ENCODE data around the gene NF1.

Gene NF1

GRCh38 chr17:31307640-31308039, 212.9 kb downstream of the NF1 start:
- Histone ChIP-seq H2AFZ (ENCODE audit: low read length) (no peak overlapping the region), H3K36me3 (replicated peaks; ENCODE audit: insufficient read depth, low read length) (peaks cover 19% of the 10 kb centered on the region), H3K9ac (ENCODE audit: low read length) (no peak overlapping the region)

GRCh38 chr17:31308372-31309334, 213.9 kb downstream of the NF1 start:
- TF ChIP-seq EZH2phosphoT487 (IDR thresholded peaks at IDR 0.05; ENCODE audit: low read length), result no peak
- no peak for TF ChIP-seq EZH2 (optimal IDR thresholded peaks at IDR 0.05; ENCODE audit: low read depth, low read length)
- TF ChIP-seq, protein P1, sequence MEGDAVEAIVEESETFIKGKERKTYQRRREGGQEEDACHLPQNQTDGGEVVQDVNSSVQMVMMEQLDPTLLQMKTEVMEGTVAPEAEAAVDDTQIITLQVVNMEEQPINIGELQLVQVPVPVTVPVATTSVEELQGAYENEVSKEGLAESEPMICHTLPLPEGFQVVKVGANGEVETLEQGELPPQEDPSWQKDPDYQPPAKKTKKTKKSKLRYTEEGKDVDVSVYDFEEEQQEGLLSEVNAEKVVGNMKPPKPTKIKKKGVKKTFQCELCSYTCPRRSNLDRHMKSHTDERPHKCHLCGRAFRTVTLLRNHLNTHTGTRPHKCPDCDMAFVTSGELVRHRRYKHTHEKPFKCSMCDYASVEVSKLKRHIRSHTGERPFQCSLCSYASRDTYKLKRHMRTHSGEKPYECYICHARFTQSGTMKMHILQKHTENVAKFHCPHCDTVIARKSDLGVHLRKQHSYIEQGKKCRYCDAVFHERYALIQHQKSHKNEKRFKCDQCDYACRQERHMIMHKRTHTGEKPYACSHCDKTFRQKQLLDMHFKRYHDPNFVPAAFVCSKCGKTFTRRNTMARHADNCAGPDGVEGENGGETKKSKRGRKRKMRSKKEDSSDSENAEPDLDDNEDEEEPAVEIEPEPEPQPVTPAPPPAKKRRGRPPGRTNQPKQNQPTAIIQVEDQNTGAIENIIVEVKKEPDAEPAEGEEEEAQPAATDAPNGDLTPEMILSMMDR (IDR thresholded peaks at IDR 0.05; ENCODE audit: low read length), result no peak
- no peak for DNase-seq
- peak overlapping the region; percentile 94 for H3K4me2 ChIP-seq (ENCODE audit: low read depth, low read length)

More at GRCh38 chr17:31307640-31308039, 212.9 kb downstream of the NF1 start:
- Histone ChIP-seq H3K4me3 (ENCODE audit: low read length) (no peak overlapping the region), H4K20me1 (ENCODE audit: insufficient read depth, low read length) (no peaks in the 10 kb centered on the region), H3K9me3 (replicated peaks; ENCODE audit: insufficient read depth, low read length) (no peaks in the 10 kb centered on the region), H3K79me2 (ENCODE audit: low read length) (peaks cover 95% of the 10 kb centered on the region), H3K27ac (ENCODE audit: low read length) (no peak overlapping the region), H3F3A (ENCODE audit: insufficient read depth, low read length) (peaks cover 27% of the 10 kb centered on the region), H3K27me3 (replicated peaks; ENCODE audit: insufficient read depth, low read length) (no peaks in the 10 kb centered on the region), H3K4me1 (ENCODE audit: low read length) (peaks cover 18% of the 10 kb centered on the region), H3K9me2 (replicated peaks; ENCODE audit: insufficient read depth, low read length) (no peaks in the 10 kb centered on the region), H3K4me2 (ENCODE audit: low read depth, low read length) (peak overlapping the region; percentile 94; the same call in 1 of the 2 replicates)
- no peak for DNase-seq
- no peak for TF ChIP-seq EZH2 (optimal IDR thresholded peaks at IDR 0.05; ENCODE audit: low read depth, low read length)
- TF ChIP-seq, protein P1 (IDR thresholded peaks at IDR 0.05; ENCODE audit: low read length), result no peak
- TF ChIP-seq EZH2phosphoT487 (IDR thresholded peaks at IDR 0.05; ENCODE audit: low read length), result no peak

GRCh38 chr17:31309556-31309955, 214.8 kb downstream of the NF1 start:
- peak overlapping the region; percentile 82 for H3K9ac ChIP-seq (ENCODE audit: low read length)
- H3K36me3 ChIP-seq (replicated peaks; ENCODE audit: insufficient read depth, low read length), result peaks cover 13% of the 10 kb centered on the region
- H3K4me1 ChIP-seq (ENCODE audit: low read length), result peaks cover 18% of the 10 kb centered on the region
- H3K4me3 ChIP-seq (ENCODE audit: low read length), result peak overlapping the region; percentile 78
- TF ChIP-seq EZH2phosphoT487 (IDR thresholded peaks at IDR 0.05; ENCODE audit: low read length) (no peak), EZH2 (optimal IDR thresholded peaks at IDR 0.05; ENCODE audit: low read depth, low read length) (no peak)
- TF ChIP-seq, protein P1 (IDR thresholded peaks at IDR 0.05; ENCODE audit: low read length), result no peak
- peaks cover 94% of the 10 kb centered on the region for H3K79me2 ChIP-seq (ENCODE audit: low read length)
- H3K9me3 ChIP-seq (replicated peaks; ENCODE audit: insufficient read depth, low read length), result no peaks in the 10 kb centered on the region
- H3K27me3 ChIP-seq (replicated peaks; ENCODE audit: insufficient read depth, low read length), result no peaks in the 10 kb centered on the region
- H3K27ac ChIP-seq (ENCODE audit: low read length), result peak overlapping the region; percentile 90; the same call in 1 of the 2 replicates
- DNase-seq, result peak; percentile 23
- peak overlapping the region; percentile 94 for H3K4me2 ChIP-seq (ENCODE audit: low read depth, low read length)
- peaks cover 43% of the 10 kb centered on the region for H3F3A ChIP-seq (ENCODE audit: insufficient read depth, low read length)
- H2AFZ ChIP-seq (ENCODE audit: low read length), result no peak overlapping the region
- H3K9me2 ChIP-seq (replicated peaks; ENCODE audit: insufficient read depth, low read length), result no peaks in the 10 kb centered on the region
- no peaks in the 10 kb centered on the region for H4K20me1 ChIP-seq (ENCODE audit: insufficient read depth, low read length)

More at GRCh38 chr17:31308372-31309334, 213.9 kb downstream of the NF1 start:
- no peak overlapping the region for H2AFZ ChIP-seq (ENCODE audit: low read length)
- H3K27ac ChIP-seq (ENCODE audit: low read length), result peak overlapping the region; percentile 90; the same call in 1 of the 2 replicates
- peak overlapping the region; percentile 78 for H3K4me3 ChIP-seq (ENCODE audit: low read length)
- H3K27me3 ChIP-seq (replicated peaks; ENCODE audit: insufficient read depth, low read length), result no peaks in the 10 kb centered on the region
- no peaks in the 10 kb centered on the region for H3K9me2 ChIP-seq (replicated peaks; ENCODE audit: insufficient read depth, low read length)
- no peaks in the 10 kb centered on the region for H3K9me3 ChIP-seq (replicated peaks; ENCODE audit: insufficient read depth, low read length)
- peaks cover 98% of the 10 kb centered on the region for H3K79me2 ChIP-seq (ENCODE audit: low read length)
- peaks cover 19% of the 10 kb centered on the region for H3K36me3 ChIP-seq (replicated peaks; ENCODE audit: insufficient read depth, low read length)
- peak overlapping the region; percentile 82; the same call in 1 of the 2 replicates for H3K9ac ChIP-seq (ENCODE audit: low read length)
- H3F3A ChIP-seq (ENCODE audit: insufficient read depth, low read length), result peaks cover 34% of the 10 kb centered on the region
- no peaks in the 10 kb centered on the region for H4K20me1 ChIP-seq (ENCODE audit: insufficient read depth, low read length)
- H3K4me1 ChIP-seq (ENCODE audit: low read length), result peaks cover 18% of the 10 kb centered on the region
